Liver (tissue), 3 donors: ENCODE measurements around the gene PFKP.

Source experiments
- CTCF ChIP-seq: fragments of 150-350 bp; IDR thresholded peaks from 2 replicates; pipeline ENCODE4 v1.5.1; 2017; ENCODE audit warnings: improper control_type of control experiment, low read depth, low read length; ENCODE audit not compliant: missing input control
- HNF4G ChIP-seq: IDR thresholded peaks from 2 replicates; pipeline ENCODE4 v1.6.1; 2016; ENCODE audit warnings: antibody characterized with exemption
- NR2F2 ChIP-seq: IDR thresholded peaks from 2 replicates; pipeline ENCODE4 v1.6.1; 2016; ENCODE audit warnings: antibody characterized with exemption
- REST ChIP-seq: IDR thresholded peaks from 2 replicates; pipeline ENCODE4 v1.6.1; 2016; ENCODE audit warnings: antibody characterized with exemption, mild to moderate bottlenecking
- ZBTB33 ChIP-seq: IDR thresholded peaks from 2 replicates; pipeline ENCODE4 v1.6.1; 2016; ENCODE audit warnings: antibody characterized with exemption
- donor health status: healthy.
- donor health status: healthy.

- TF ChIP-seq CTCF (no peak), REST (no peak), NR2F2 (no peak), ZBTB33 (no peak), HNF4G (no peak)
Measured at GRCh38 chr10:3037182-3037581, 30.2 kb upstream of the PFKP start.
